HepG2 (cell line): ENCODE results near the gene FKBP10. TPM values are rescaled to one million over a fixed set of nuclear protein-coding genes. Genes with fewer than 3 reads are reported as not detected.

Source experiments
- ERF ChIP-seq: IDR thresholded peaks from 2 replicates; pipeline ENCODE4 v1.6.1; 2018; ENCODE audit warnings: missing biosample characterization, missing genetic modification reagents
- MED1 ChIP-seq: sonication (generic); formaldehyde crosslinking; IDR thresholded peaks from 2 replicates; pipeline ENCODE4 v1.4.0; 2020; ENCODE audit warnings: missing genetic modification reagents
- MEIS1 ChIP-seq: sonication (generic); formaldehyde crosslinking; IDR thresholded peaks from 2 replicates; pipeline ENCODE4 v1.9.0; 2021; ENCODE audit warnings: mild to moderate bottlenecking, missing genetic modification reagents, moderate library complexity, borderline replicate concordance
- MXD4 ChIP-seq: IDR thresholded peaks from 2 replicates; pipeline ENCODE4 v1.6.1; 2016; ENCODE audit warnings: mild to moderate bottlenecking, missing biosample characterization, missing genetic modification reagents
- SMAD1 ChIP-seq: sonication (generic); formaldehyde crosslinking; IDR thresholded peaks from 2 replicates; pipeline ENCODE4 v1.4.0; 2020; ENCODE audit warnings: missing genetic modification reagents, low read depth, mild to moderate bottlenecking, borderline replicate concordance
- TAF15 ChIP-seq: fragments of 200-400 bp; formaldehyde crosslinking; IDR thresholded peaks from one replicate; pipeline ENCODE4 v1.6.1; 2018; ENCODE audit warnings: mild to moderate bottlenecking, low read depth, low read length; ENCODE audit not compliant: poor library complexity, severe bottlenecking
- ZNF574 ChIP-seq: sonication (generic); formaldehyde crosslinking; IDR thresholded peaks from 2 replicates; pipeline ENCODE4 v1.4.0; 2020; ENCODE audit warnings: missing genetic modification reagents
- polyA plus RNA-seq, 8 experiments: library from polyadenylated mRNA; depleted of rRNA in 3 of 8; stranded (reverse) in 7 of 8; unstranded in 1 of 8; fragments of >200 nt; fragmentation: Illumina TruSeq in 4 of 8; extraction: Trizol in 4 of 8; gene quantifications; 2 replicates each; pipeline versions ENCODE4 v1.2.1 to v1.2.3, GENCODE V29; 2011 to 2016; ENCODE audit warnings: low read depth in 4 of 8, missing spikeins in 1 of 8, mixed read lengths in 1 of 8; ENCODE audit not compliant: insufficient read depth in 1 of 8
- total RNA-seq, 5 experiments: library from RNA; depleted of rRNA; stranded (reverse); fragments of >200 nt; fragmentation: Illumina TruSeq; extraction: Trizol; gene quantifications; 2 replicates each; pipeline ENCODE4 v1.2.3, GENCODE V29; 2016; ENCODE audit warnings: low read depth in 1 of 5
- TF ChIP-seq, protein P1 (sequence below): sonication (generic); formaldehyde crosslinking; IDR thresholded peaks from 2 replicates; pipeline ENCODE4 v1.4.0; 2020; ENCODE audit warnings: missing genetic modification reagents, borderline replicate concordance
- TF ChIP-seq, protein P2 (sequence below): sonication (generic); formaldehyde crosslinking; IDR thresholded peaks from 2 replicates; pipeline ENCODE4 v1.4.0; 2020; ENCODE audit warnings: missing genetic modification reagents, mild to moderate bottlenecking, borderline replicate concordance
- TF ChIP-seq, protein P3 (sequence below), 2 experiments: fragments of 450-650 bp in 1 of 2; sonication (generic) in 1 of 2; formaldehyde crosslinking; IDR thresholded peaks; 2 replicates each; pipeline versions ENCODE4 v1.5.0 to v1.8.0; 2020 to 2022; ENCODE audit warnings: mild to moderate bottlenecking in 1 of 2, missing genetic modification reagents in 1 of 2
- TF ChIP-seq, protein P4 (sequence below): sonication (generic); formaldehyde crosslinking; conservative IDR thresholded peaks from 2 replicates; pipeline ENCODE4 v1.4.0; 2020; ENCODE audit warnings: mild to moderate bottlenecking, missing genetic modification reagents, moderate library complexity

The FKBP10 gene
- total and polyA plus RNA-seq, 2 of the 13 experiments (the other 11 are each of a cell fraction or from before 2014, with no cell fraction given) = 149 to 573 TPM

DNA sequence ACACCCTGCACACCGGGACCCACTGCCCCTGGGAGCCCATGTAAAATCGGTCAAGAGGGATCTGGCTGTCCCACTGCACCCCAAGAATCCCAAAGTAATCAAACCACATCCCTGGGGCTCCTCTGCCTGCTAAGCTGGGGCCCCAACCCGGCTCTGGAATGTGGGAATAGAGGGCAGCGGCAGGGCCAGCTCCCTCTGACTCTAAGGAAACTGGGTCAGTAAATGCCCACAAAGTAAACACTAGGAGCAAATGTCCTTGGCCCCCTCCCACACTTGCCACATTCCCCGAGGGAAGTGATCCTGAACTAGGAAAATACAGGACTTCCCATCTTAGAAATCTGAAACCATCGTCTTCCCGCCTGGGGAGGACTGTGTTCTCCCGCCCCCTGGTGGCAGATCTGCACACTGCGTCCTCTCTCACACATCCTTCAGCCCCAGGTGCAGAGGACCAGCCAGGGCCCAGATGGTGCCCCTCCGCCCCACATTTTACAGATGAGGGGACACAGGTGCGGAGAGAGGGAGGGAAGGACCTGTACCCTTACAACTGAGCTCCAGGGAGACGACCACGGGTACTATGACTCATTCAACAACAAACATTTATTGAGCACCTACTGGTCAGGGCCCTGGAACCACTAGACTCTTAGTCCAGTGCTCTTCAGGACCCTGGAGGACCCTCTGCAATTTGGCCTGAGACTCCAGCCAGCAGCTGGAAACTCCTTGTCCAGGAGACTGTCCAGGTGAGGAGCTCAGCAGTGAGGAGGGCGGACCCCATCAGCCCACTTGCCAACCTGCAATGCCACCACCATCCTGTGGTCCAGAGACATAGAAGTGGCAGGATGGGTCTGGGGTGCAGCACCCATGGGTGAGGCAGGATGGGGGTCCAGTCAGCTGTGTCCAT is 11.2 kb upstream of the FKBP10 start (continued):
- TF ChIP-seq, protein P1, sequence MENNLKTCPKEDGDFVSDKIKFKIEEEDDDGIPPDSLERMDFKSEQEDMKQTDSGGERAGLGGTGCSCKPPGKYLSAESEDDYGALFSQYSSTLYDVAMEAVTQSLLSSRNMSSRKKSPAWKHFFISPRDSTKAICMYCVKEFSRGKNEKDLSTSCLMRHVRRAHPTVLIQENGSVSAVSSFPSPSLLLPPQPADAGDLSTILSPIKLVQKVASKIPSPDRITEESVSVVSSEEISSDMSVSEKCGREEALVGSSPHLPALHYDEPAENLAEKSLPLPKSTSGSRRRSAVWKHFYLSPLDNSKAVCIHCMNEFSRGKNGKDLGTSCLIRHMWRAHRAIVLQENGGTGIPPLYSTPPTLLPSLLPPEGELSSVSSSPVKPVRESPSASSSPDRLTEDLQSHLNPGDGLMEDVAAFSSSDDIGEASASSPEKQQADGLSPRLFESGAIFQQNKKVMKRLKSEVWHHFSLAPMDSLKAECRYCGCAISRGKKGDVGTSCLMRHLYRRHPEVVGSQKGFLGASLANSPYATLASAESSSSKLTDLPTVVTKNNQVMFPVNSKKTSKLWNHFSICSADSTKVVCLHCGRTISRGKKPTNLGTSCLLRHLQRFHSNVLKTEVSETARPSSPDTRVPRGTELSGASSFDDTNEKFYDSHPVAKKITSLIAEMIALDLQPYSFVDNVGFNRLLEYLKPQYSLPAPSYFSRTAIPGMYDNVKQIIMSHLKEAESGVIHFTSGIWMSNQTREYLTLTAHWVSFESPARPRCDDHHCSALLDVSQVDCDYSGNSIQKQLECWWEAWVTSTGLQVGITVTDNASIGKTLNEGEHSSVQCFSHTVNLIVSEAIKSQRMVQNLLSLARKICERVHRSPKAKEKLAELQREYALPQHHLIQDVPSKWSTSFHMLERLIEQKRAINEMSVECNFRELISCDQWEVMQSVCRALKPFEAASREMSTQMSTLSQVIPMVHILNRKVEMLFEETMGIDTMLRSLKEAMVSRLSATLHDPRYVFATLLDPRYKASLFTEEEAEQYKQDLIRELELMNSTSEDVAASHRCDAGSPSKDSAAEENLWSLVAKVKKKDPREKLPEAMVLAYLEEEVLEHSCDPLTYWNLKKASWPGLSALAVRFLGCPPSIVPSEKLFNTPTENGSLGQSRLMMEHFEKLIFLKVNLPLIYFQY (CRISPR knock-in tag) = no peak
- TF ChIP-seq MED1 (CRISPR knock-in tag) (peak; percentile 51; the same call in 1 of the 2 replicates), SMAD1 (CRISPR knock-in tag) (peak; percentile 29; the same call in 1 of the 2 replicates), MEIS1 (CRISPR knock-in tag) (peak; percentile 52; the same call in 1 of the 2 replicates), ZNF574 (peak; percentile 45; the same call in 1 of the 2 replicates), MXD4 (0 out of 2 replicates have a peak, but pooled peaks have one; percentile 27), ERF (CRISPR knock-in tag) (peak; percentile 57; the same call in 1 of the 2 replicates), TAF15 (no peak)
- TF ChIP-seq, protein P2, sequence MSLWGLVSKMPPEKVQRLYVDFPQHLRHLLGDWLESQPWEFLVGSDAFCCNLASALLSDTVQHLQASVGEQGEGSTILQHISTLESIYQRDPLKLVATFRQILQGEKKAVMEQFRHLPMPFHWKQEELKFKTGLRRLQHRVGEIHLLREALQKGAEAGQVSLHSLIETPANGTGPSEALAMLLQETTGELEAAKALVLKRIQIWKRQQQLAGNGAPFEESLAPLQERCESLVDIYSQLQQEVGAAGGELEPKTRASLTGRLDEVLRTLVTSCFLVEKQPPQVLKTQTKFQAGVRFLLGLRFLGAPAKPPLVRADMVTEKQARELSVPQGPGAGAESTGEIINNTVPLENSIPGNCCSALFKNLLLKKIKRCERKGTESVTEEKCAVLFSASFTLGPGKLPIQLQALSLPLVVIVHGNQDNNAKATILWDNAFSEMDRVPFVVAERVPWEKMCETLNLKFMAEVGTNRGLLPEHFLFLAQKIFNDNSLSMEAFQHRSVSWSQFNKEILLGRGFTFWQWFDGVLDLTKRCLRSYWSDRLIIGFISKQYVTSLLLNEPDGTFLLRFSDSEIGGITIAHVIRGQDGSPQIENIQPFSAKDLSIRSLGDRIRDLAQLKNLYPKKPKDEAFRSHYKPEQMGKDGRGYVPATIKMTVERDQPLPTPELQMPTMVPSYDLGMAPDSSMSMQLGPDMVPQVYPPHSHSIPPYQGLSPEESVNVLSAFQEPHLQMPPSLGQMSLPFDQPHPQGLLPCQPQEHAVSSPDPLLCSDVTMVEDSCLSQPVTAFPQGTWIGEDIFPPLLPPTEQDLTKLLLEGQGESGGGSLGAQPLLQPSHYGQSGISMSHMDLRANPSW (CRISPR knock-in tag) = no peak
- TF ChIP-seq, protein P3, sequence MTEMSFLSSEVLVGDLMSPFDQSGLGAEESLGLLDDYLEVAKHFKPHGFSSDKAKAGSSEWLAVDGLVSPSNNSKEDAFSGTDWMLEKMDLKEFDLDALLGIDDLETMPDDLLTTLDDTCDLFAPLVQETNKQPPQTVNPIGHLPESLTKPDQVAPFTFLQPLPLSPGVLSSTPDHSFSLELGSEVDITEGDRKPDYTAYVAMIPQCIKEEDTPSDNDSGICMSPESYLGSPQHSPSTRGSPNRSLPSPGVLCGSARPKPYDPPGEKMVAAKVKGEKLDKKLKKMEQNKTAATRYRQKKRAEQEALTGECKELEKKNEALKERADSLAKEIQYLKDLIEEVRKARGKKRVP (CRISPR knock-in tag; IDR thresholded peaks at IDR 0.05) = 0 out of 4 replicates have a peak, but pooled peaks of 1 of the 2 experiments have one; percentile 6
- TF ChIP-seq, protein P4, sequence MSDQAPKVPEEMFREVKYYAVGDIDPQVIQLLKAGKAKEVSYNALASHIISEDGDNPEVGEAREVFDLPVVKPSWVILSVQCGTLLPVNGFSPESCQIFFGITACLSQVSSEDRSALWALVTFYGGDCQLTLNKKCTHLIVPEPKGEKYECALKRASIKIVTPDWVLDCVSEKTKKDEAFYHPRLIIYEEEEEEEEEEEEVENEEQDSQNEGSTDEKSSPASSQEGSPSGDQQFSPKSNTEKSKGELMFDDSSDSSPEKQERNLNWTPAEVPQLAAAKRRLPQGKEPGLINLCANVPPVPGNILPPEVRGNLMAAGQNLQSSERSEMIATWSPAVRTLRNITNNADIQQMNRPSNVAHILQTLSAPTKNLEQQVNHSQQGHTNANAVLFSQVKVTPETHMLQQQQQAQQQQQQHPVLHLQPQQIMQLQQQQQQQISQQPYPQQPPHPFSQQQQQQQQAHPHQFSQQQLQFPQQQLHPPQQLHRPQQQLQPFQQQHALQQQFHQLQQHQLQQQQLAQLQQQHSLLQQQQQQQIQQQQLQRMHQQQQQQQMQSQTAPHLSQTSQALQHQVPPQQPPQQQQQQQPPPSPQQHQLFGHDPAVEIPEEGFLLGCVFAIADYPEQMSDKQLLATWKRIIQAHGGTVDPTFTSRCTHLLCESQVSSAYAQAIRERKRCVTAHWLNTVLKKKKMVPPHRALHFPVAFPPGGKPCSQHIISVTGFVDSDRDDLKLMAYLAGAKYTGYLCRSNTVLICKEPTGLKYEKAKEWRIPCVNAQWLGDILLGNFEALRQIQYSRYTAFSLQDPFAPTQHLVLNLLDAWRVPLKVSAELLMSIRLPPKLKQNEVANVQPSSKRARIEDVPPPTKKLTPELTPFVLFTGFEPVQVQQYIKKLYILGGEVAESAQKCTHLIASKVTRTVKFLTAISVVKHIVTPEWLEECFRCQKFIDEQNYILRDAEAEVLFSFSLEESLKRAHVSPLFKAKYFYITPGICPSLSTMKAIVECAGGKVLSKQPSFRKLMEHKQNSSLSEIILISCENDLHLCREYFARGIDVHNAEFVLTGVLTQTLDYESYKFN = 0 out of 2 replicates have a peak, but pooled peaks have one; percentile 16
